Urothelium cell line (cell line): ENCODE data around the gene FANCM.

Source experiments
- DNase-seq: peaks from one replicate; pipeline ENCODE4 v3.0.0; 2011; ENCODE audit warnings: low spot score, mixed read lengths
- FAIRE-seq: peaks from 2 replicates; lab custom pipeline; 2011; peaks lifted over from hg19 to GRCh38; lab: Jason Lieb, UNC

Gene FANCM

DNA sequence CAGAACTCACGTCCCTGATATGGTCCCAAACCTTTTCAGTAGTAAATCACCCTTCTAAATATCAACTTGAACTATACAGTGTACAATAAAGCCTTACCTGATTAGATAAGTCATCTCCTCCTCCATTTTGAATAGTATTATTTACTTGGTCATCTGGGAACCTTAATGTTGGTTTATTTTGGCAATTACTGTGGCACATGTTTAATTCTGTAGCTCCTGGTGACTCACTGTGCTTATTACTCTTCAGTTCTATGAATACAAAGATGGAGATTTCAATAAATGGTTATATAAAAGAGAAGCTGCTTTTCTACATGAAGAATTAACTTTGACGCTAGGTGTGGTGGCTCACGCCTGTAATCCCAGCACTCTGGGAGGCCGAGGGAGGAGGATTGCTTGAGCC, 91.8 kb downstream of the FANCM start:
- FAIRE-seq (no peak), DNase-seq (no peak)

DNA sequence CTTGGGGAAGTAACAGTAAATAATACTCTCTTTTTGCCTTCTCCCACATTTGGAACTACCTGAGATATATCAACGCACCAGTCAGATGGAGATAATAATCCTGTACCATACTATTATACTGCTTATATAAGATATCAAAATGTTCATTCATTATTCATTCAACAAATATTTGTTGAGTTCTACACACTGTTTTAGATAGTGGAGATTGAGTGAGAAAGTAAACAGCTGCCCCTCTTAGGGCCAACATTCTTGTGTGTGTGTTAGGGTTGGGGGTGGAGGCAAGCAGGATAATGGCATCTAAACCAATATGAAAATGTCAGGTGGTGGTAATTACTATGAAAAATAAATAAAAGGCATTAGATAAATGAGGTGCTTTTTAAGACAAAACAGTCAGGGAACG, 103.3 kb downstream of the FANCM start:
- peak; percentile 35 for FAIRE-seq

DNA sequence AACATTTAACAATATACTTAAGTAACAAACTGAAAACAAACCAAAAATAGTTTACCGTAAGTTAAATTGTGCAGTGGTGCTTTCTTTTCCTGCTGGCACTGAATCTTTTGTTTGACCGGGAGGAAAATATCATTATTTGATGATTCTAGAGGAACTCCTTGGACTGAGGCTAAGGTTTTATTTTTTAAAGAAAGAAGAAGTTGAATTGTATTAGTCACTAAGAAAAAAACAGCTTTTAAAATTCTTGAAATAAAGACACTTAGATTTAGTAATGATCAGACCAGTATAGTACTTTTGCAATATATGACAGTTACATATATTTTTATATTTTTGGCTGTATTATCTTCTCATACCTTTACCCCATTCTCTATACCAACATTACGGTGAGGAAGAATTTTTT, 107.0 kb downstream of the FANCM start:
- FAIRE-seq (no peak), DNase-seq (no peak)

More for the DNA sequence above, 103.3 kb downstream of the FANCM start:
- no peak for DNase-seq

DNA sequence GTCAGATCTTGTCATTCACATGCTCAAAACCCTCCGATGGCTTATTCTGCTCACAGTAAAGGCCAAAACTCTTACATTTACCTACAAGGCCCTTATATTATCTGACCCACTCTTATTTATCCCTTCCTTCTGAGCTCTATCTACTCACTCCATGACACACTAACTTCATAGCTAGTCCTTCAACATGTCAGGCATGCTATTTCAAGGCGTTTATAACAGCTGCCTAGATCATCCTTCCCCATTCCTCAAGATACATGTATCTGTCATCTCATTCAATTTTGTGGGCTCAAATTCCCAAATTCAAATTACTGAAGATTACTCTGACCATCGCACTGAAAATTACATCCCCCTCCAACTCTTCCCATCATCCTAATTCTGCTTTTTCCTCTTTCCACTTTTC, 110.4 kb downstream of the FANCM start:
- FAIRE-seq (no peak), DNase-seq (no peak)

DNA sequence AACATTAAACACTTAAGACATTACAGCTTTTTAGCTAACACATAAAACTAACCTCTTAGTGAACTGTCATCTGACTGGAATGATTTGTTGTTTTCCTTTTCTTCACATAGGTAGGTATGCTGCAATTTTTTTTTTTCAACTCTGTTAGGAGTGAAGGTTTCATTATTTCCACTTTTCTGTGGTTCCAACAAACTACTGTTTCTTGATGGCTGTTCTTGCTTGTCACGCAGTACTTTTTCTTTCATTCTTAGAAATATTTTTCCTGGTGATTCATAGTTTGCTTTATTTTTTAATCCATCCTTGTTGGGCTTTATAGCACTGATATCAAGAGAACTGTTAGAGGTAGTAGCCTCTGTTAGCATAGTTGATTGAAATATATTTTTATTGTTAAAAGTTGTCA, 111.0 kb downstream of the FANCM start:
- DNase-seq (no peak), FAIRE-seq (peak; percentile 20)

DNA sequence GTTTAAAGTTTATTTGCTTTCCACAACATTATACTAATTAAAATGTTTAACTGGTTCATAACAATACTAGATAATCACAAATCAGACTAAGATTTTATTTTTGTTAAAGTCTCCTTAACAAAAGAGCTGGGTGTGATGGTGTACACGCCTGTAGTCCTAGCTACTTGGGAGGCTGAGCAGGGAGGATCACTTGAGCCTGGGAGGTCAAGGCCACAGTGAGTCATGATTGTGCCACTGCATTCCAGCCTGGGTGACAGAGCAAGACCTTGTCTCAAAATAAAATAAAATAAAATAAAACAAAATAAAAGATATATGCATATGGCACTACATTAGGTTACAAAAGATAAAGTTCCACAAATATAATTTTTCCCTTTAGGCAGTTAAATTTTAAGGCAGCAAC, 111.7 kb downstream of the FANCM start:
- DNase-seq (no peak), FAIRE-seq (no peak)

DNA sequence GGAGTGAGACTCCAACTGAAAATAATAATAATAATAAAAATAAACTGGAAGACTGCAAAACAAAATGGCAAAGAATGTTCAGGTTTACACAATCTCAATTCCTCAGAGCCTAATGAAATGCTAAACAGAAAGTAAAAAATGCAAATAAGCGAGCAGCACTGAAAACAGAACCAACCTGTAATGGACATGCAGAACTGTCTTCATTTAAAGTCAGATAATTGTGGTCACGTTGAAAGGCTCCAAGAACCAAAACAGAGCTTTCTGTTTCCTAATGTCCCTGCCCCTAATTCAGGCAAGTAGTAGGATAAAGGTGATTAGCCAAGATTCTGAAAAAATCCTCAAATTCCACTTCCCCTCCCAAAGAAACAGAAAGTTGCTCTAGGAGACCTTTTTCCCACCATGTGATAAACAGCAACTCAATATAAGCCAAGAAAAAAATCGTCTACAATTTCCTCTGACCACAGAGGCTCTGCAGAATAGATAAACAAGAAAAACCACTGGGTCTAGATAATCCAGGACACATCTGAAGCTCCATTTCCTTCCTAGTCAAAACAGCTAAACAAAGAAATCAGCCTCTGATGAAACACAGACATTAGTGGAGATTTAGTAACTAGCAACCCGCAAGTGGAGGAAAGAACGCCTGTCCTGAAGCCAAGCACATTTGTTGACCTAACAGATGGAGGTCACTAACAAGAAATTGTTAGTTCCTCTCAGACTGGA, 114.3 kb downstream of the FANCM start:
- DNase-seq (no peak), FAIRE-seq (no peak)
